GM23248 (cell line): ENCODE measurements around the gene CHRNB4.

Experiments used
- EZH2 ChIP-seq: fragments of 200-600 bp; sonication (generic); IDR thresholded peaks from 2 replicates; pipeline ENCODE4 v1.6.1; 2018; ENCODE audit warnings: antibody characterized with exemption, mild to moderate bottlenecking; ENCODE audit not compliant: insufficient read depth, poor library complexity, severe bottlenecking
- EZH2phosphoT487 ChIP-seq: fragments of 200-600 bp; sonication (generic); IDR thresholded peaks from 2 replicates; pipeline ENCODE4 v1.6.1; 2018; ENCODE audit warnings: antibody characterized with exemption, moderate library complexity, mild to moderate bottlenecking, low read depth; ENCODE audit not compliant: insufficient read depth

GRCh38 chr15:78654272-78654671 lies 13.3 kb upstream of the CHRNB4 start:
- TF ChIP-seq EZH2phosphoT487 (no peak), EZH2 (no peak)
